Prostate gland (tissue), 2 donors: Measurements from ENCODE around the gene BPIFB2. TPM values are rescaled to one million over a fixed set of nuclear protein-coding genes. Genes with fewer than 3 reads are reported as not detected.

ENCODE experiments used
- DNase-seq: peaks from one replicate; pipeline ENCODE4 v3.0.0-alpha.2; 2019; ENCODE audit warnings: low spot score
- H3K27ac ChIP-seq, 2 donors: fragments of 200-600 bp; sonication (generic); 2 replicates each; pipeline ENCODE4 v1.5.1; 2017 to 2019
- H3K27me3 ChIP-seq: fragments of 200-600 bp; sonication (generic); replicated peaks from 2 replicates; pipeline ENCODE4 v1.5.1; 2019; ENCODE audit not compliant: insufficient read depth
- H3K36me3 ChIP-seq, 2 donors: fragments of 200-600 bp; sonication (generic); 1 replicate in 1 of 2; 2 replicates in 1 of 2; pipeline versions ENCODE4 v1.5.1 to v1.8.1; 2017 to 2019
- H3K4me1 ChIP-seq: fragments of 200-600 bp; sonication (generic); replicated peaks from 2 replicates; pipeline ENCODE4 v1.5.1; 2019
- H3K4me3 ChIP-seq, 2 donors: fragments of 200-600 bp; sonication (generic); 2 replicates each; pipeline ENCODE4 v1.5.1; 2017 to 2019
- H3K9me3 ChIP-seq: fragments of 200-600 bp; sonication (generic); 2 replicates; pipeline ENCODE4 v1.5.1; 2017
- POLR2A ChIP-seq: fragments of 450-650 bp; IDR thresholded peaks from one replicate; pipeline ENCODE4 v1.6.1; 2016; ENCODE audit warnings: antibody characterized with exemption, mild to moderate bottlenecking
- POLR2AphosphoS5 ChIP-seq: sonication (generic); formaldehyde crosslinking; IDR thresholded peaks from one replicate; pipeline ENCODE4 v1.6.1; 2017; ENCODE audit warnings: antibody characterized with exemption
- WGBS: methylation state at CpG from one replicate; pipeline ENCODE4 v1.1.5; 2018; 5-methylcytosine and 5-hydroxymethylcytosine counted together
- intact Hi-C: fragments of 100-400 bp; cut with DNase I; formaldehyde crosslinking; loops from one replicate; pipeline ENCODE4 v1.14.2; 2022
- total RNA-seq, 2 donors: library from RNA; depleted of rRNA; stranded (reverse); fragments of >200 nt; gene quantifications; one replicate each; pipeline ENCODE4 v1.1.0, GENCODE V29; 2016
- TF ChIP-seq, protein P1 (sequence below), 4 experiments: fragments of 200-600 bp in 2 of 4; fragments of 450-650 bp in 2 of 4; sonication (generic) in 2 of 4; IDR thresholded peaks; 1 replicate in 3 of 4; 2 replicates in 1 of 4; pipeline ENCODE4 v1.5.1; 2016 to 2019; ENCODE audit warnings: antibody characterized with exemption in 4 of 4, mild to moderate bottlenecking in 2 of 4, moderate library complexity in 2 of 4

Gene BPIFB2, protein sequence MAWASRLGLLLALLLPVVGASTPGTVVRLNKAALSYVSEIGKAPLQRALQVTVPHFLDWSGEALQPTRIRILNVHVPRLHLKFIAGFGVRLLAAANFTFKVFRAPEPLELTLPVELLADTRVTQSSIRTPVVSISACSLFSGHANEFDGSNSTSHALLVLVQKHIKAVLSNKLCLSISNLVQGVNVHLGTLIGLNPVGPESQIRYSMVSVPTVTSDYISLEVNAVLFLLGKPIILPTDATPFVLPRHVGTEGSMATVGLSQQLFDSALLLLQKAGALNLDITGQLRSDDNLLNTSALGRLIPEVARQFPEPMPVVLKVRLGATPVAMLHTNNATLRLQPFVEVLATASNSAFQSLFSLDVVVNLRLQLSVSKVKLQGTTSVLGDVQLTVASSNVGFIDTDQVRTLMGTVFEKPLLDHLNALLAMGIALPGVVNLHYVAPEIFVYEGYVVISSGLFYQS
- total RNA-seq = 1 to 10 TPM in 1 of 2 donors, not detected in 1; 5.1 TPM

DNA sequence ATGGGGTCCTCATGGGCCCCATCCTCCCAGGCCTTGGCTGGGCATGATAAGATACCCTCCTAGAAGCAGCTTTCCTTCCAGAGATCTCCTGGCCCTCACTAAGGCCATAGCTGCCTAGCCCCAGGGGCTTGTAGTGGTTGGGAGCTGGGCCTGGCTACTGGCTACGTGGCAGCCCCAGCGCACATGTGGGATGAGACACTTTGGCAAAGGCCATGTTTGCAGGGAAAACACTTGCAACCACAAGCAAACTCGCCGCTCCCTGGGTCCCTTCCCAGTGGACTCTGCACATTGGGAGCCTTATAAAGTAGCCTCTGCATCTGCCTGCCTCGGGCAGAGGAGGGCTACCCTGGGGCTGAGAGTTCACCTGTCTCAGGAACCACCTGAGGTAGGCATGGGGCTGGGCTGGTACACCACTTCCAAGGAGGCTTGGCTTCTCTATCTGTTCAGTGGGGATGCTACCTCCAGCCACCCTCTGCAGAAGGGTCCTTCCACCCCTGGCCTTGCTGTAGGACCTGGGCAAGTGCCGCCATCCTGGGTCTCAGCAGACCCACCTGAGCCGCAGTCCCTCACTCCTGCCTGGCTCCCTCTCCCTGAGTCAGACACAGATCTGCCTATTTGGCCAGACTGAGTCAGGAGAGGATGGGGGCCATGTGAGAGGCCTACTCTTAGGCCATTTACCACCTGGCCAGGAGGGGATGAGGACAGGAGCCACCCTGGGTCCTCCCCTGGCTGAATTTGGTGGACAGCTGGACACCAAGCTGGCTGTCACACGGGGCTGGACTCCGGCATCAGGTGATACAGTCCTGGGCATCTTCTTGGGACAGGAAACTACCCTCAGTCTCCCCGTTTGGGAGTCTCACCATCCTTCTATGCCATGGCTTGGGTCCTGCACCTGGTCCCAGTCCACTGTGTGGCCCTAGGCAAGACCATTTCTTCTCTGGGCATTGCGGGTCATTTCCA is at the start of gene BPIFB2:
Gene BPIFB2 (plus strand): TSS at position 329 of the 960 bp plus-strand sequence. CDS start 871 bp downstream, outside the sequence.
- Histone ChIP-seq H3K27ac (no peak within 1 kb of the TSS), H3K36me3 (no peaks in the 10 kb centered on the region), H3K4me3 (no peak within 1 kb of the TSS), H3K4me1 (peaks cover 4% of the 10 kb centered on the region), H3K27me3 (no peaks in the 10 kb centered on the region), H3K9me3 (no peaks in the 10 kb centered on the region)
- intact Hi-C loops = no loop called here
- DNase-seq = peak; percentile 70
- WGBS = 77% methylated on average over 9 of the region's 11 CpGs
- TF ChIP-seq POLR2A (no peak), POLR2AphosphoS5 (peak; percentile 51)
- TF ChIP-seq, protein P1, sequence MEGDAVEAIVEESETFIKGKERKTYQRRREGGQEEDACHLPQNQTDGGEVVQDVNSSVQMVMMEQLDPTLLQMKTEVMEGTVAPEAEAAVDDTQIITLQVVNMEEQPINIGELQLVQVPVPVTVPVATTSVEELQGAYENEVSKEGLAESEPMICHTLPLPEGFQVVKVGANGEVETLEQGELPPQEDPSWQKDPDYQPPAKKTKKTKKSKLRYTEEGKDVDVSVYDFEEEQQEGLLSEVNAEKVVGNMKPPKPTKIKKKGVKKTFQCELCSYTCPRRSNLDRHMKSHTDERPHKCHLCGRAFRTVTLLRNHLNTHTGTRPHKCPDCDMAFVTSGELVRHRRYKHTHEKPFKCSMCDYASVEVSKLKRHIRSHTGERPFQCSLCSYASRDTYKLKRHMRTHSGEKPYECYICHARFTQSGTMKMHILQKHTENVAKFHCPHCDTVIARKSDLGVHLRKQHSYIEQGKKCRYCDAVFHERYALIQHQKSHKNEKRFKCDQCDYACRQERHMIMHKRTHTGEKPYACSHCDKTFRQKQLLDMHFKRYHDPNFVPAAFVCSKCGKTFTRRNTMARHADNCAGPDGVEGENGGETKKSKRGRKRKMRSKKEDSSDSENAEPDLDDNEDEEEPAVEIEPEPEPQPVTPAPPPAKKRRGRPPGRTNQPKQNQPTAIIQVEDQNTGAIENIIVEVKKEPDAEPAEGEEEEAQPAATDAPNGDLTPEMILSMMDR (IDR thresholded peaks at IDR 0.05) = no peak

DNA sequence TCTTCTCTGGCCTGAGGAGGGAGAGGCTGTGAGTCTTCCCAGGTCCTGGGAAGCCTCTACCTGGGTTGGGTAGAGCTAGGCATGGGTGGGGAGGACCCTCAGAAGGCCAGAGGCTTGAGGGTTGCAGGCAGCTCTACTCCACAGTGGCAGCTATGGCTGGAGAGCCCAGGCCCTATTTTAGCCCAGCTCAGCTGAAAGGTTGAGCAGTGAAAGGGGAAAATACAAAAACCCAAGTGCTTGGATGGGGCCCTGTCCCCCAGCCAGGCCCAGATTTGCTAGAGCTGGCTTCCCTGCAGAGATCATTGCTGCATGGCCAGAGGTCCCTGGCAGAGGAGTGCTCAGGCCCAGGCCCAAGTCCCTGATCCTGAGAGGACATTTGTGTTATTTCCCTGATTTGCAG is 48.9 kb upstream of the BPIFB2 start:
- H3K36me3 ChIP-seq = no peaks in the 10 kb centered on the region
- no peaks in the 10 kb centered on the region for H3K4me1 ChIP-seq
- no peaks in the 10 kb centered on the region for H3K27me3 ChIP-seq
- H3K27ac ChIP-seq = no peak overlapping the region
- no peaks in the 10 kb centered on the region for H3K9me3 ChIP-seq
- intact Hi-C loops = no loop called here
- H3K4me3 ChIP-seq = no peak overlapping the region
- DNase-seq = no peak
- TF ChIP-seq, protein P1 (IDR thresholded peaks at IDR 0.05) = no peak
- TF ChIP-seq POLR2AphosphoS5 (no peak), POLR2A (no peak)

DNA sequence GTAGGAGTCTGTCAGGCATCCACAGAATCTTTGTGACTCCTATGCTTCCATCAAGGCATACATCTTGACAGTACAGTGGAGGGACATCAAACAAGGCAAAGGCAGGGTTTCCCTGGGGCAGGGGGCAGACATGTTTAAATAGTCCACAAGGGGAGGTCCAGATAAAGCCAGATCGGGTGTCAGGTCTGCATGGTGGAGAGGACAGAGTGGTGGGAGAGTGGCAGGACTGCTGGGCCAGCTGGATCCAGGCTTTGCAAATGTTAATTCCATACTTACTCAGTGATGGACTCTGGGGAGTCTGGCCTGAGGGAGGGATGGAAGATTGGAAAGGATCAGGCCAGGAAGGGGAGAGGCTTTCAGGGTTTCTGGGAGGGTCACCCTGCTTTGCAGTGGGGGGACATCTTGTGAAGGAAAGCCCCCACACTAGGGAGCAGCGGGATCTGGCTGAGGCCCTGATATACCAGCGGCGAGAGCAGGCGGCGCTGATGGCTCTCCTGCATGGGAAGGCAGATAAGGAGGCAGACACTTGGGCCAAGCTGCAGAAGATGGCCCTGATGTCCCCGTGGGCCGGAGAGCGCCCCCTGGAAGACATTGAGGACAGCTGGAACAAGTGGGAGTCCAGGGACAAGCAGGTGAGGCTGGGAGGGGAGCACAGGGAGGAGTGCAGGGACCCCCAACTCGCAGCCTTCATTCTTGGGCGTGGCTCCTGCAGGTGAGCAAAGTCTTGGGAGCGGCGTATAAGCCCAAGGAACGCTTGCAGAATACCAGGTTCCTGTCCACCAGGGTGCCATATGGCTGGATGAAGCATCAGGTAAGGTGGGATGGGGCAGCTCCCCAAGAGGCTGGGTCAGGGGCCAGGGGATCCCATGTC is 47.9 kb upstream of the BPIFB2 start:
- no peak overlapping the region for H3K4me3 ChIP-seq
- 84% methylated on average over 14 of the region's 14 CpGs for WGBS
- no peaks in the 10 kb centered on the region for H3K4me1 ChIP-seq
- H3K36me3 ChIP-seq = no peaks in the 10 kb centered on the region
- no peaks in the 10 kb centered on the region for H3K9me3 ChIP-seq
- no peaks in the 10 kb centered on the region for H3K27me3 ChIP-seq
- H3K27ac ChIP-seq = no peak overlapping the region
- DNase-seq = no peak
- intact Hi-C loops = no loop called here
- TF ChIP-seq, protein P1 (IDR thresholded peaks at IDR 0.05) = no peak

DNA sequence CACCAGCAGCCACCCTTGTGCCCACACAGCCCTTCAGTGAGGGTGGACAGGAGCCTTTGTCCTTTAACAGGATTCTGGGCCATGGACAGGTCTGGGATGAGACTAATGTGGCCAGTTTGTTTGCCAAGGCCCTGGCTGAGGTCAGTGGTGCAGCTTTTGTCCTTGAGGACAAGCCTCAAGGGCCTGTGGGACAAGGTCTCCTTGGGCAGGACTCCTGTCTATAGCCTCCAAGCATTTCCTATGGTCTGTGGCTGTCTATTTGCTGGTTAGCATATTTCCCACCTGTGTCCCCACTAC is 47.3 kb upstream of the BPIFB2 start:
- Histone ChIP-seq H3K27me3 (no peaks in the 10 kb centered on the region), H3K4me1 (no peaks in the 10 kb centered on the region), H3K36me3 (no peaks in the 10 kb centered on the region), H3K9me3 (no peaks in the 10 kb centered on the region), H3K27ac (no peak overlapping the region), H3K4me3 (no peak overlapping the region)
- DNase-seq = no peak
- intact Hi-C loops = no loop called here
- TF ChIP-seq POLR2AphosphoS5 (no peak), POLR2A (no peak)
- TF ChIP-seq, protein P1 (IDR thresholded peaks at IDR 0.05) = no peak
